ENCODE measurements around the gene BSND. TPM values are rescaled to one million over a fixed set of nuclear protein-coding genes. Genes with fewer than 3 reads are reported as not detected.
A peak's percentile ranks its signal among the peaks of the same experiment; 100 is the strongest.

Gene BSND
- total and polyA plus RNA-seq, 9 of the 15 experiments (the other 6 are each of a cell fraction or from before 2014, with no cell fraction given): not detected

- TF ChIP-seq MYC (IDR thresholded peaks at IDR 0.05; ENCODE audit: low read depth, low read length): no peak
- TF ChIP-seq MYC (CRISPR knock-in tag; IDR thresholded peaks at IDR 0.05; ENCODE audit: borderline replicate concordance, low read depth): no peak
- no peak for TF ChIP-seq NR2F6 (CRISPR knock-in tag; IDR thresholded peaks at IDR 0.05)
- no peak for TF ChIP-seq EP300 (IDR thresholded peaks at IDR 0.05; ENCODE audit: low read length)
- no peak for TF ChIP-seq ZBTB34 (CRISPR knock-in tag; IDR thresholded peaks at IDR 0.05)
- TF ChIP-seq ZNF239 (CRISPR knock-in tag; IDR thresholded peaks at IDR 0.05): no peak
- no peak for TF ChIP-seq KAT2B (IDR thresholded peaks at IDR 0.05; ENCODE audit: low read depth, low read length)
- TF ChIP-seq E2F5 (CRISPR knock-in tag; IDR thresholded peaks at IDR 0.05): no peak
- TF ChIP-seq BRF2 (IDR thresholded peaks at IDR 0.05; ENCODE audit: borderline replicate concordance, insufficient read depth, insufficient read length): no peak
- TF ChIP-seq MBD2 (IDR thresholded peaks at IDR 0.05; ENCODE audit: borderline replicate concordance, low read depth): no peak
- TF ChIP-seq NCOA2 (IDR thresholded peaks at IDR 0.05; ENCODE audit: partially characterized antibody in 2 of 2): no peak
- TF ChIP-seq PHTF2 (CRISPR knock-in tag; IDR thresholded peaks at IDR 0.05): no peak
- no peak for TF ChIP-seq ZBTB1 (CRISPR knock-in tag; IDR thresholded peaks at IDR 0.05; ENCODE audit: borderline replicate concordance, low read depth)
- 0 out of 2 replicates have a peak, but pooled peaks have one; percentile 31 for TF ChIP-seq CBFA2T3 (IDR thresholded peaks at IDR 0.05)
- no peak for TF ChIP-seq TCF15 (CRISPR knock-in tag; IDR thresholded peaks at IDR 0.05)
Observed at GRCh38 chr1:54989968-54990810, 8.5 kb upstream of the BSND start (continued).
